ENCODE measurements around the gene NOX5.

- TF ChIP-seq CTCF (IDR thresholded peaks at IDR 0.05), result no peak
- TF ChIP-seq POLR2A (IDR thresholded peaks at IDR 0.05), result no peak
Measured at GRCh38 chr15:69075440-69075839, 60.9 kb downstream of the NOX5 start.

Data from vagina (tissue), 2 donors.